HT1080 (cell line): ENCODE measurements around the gene CBY2. TPM values are rescaled to one million over a fixed set of nuclear protein-coding genes. Genes with fewer than 3 reads are reported as not detected.
"Not testable (repeated sequence)": the region's sequence is repeated elsewhere in the genome, so short reads cannot be mapped to it uniquely, and the experiment has no call there.

ENCODE experiments used
- DNase-seq: peaks from one replicate; pipeline ENCODE4 v3.0.0-alpha.2; 2015; ENCODE audit warnings: low read depth
- polyA plus RNA-seq, 2 experiments: library from polyadenylated mRNA; depleted of rRNA; stranded (reverse); fragments of >200 nt; gene quantifications; 2 replicates each; pipeline ENCODE4 v1.2.3, GENCODE V29; 2015
- total RNA-seq: library from RNA; depleted of rRNA; stranded (reverse); fragments of >200 nt; shearing (Covaris generic); gene quantifications from 2 replicates; pipeline ENCODE4 v1.2.3, GENCODE V29; 2014; rRNA removed

The CBY2 gene
- total RNA-seq: not detected in 2 replicates
- not detected in 2 replicates for polyA plus RNA-seq (2015; cell fraction: cytosol; rRNA removed)
- polyA plus RNA-seq (2015; cell fraction: nucleus; rRNA removed): not detected in 2 replicates

GRCh38 chr13:45702088-45702487 is at the start of gene CBY2:
Gene CBY2 (plus strand): TSS chr13:45702320. CDS start chr13:45702391, 71 bp downstream.
- no peak for DNase-seq

GRCh38 chr13:45654633-45655349 is 47.3 kb upstream of the CBY2 start:
- DNase-seq: no peak

GRCh38 chr13:45658586-45659235 is 43.4 kb upstream of the CBY2 start:
- peak; percentile 27 for DNase-seq

- DNase-seq: no peak
These were observed 42.6 kb upstream of the CBY2 start for GRCh38 chr13:45659536-45659935.

GRCh38 chr13:45660458-45660857 is 41.7 kb upstream of the CBY2 start:
- DNase-seq: not testable (repeated sequence)

- no peak for DNase-seq
These were observed 40.0 kb upstream of the CBY2 start for GRCh38 chr13:45662162-45662561.

- not testable (repeated sequence) for DNase-seq
These were observed 39.2 kb upstream of the CBY2 start for GRCh38 chr13:45662903-45663302.

GRCh38 chr13:45669626-45670025 is 32.5 kb upstream of the CBY2 start:
- not testable (repeated sequence) for DNase-seq

- DNase-seq: no peak
These were observed 31.8 kb upstream of the CBY2 start for GRCh38 chr13:45670189-45670885.

GRCh38 chr13:45674908-45675307 is 27.2 kb upstream of the CBY2 start:
- DNase-seq: peak; percentile 93

- peak; percentile 10 for DNase-seq
These were observed 23.8 kb upstream of the CBY2 start for GRCh38 chr13:45678282-45678681.

- no peak for DNase-seq
These were observed 21.0 kb upstream of the CBY2 start for GRCh38 chr13:45681113-45681512.

- DNase-seq: no peak
These were observed 19.6 kb upstream of the CBY2 start for GRCh38 chr13:45682494-45683008.

- DNase-seq: peak; percentile 6
These were observed 18.4 kb upstream of the CBY2 start for GRCh38 chr13:45683701-45684100.

GRCh38 chr13:45688577-45688976 is 13.5 kb upstream of the CBY2 start:
- DNase-seq: no peak

GRCh38 chr13:45690636-45691035 is 11.5 kb upstream of the CBY2 start:
- DNase-seq: no peak

- no peak for DNase-seq
These were observed 10.9 kb upstream of the CBY2 start for GRCh38 chr13:45691251-45691650.

- DNase-seq: no peak
These were observed 10.5 kb upstream of the CBY2 start for GRCh38 chr13:45691667-45692066.

GRCh38 chr13:45695198-45695730 is 6.9 kb upstream of the CBY2 start:
- no peak for DNase-seq

GRCh38 chr13:45696610-45697226 is 5.4 kb upstream of the CBY2 start:
- no peak for DNase-seq
